ENCODE results near the gene CCDC183. TPM values are rescaled to one million over a fixed set of nuclear protein-coding genes. Genes with fewer than 3 reads are reported as not detected.

Gene CCDC183
- total RNA-seq = 0.26 and 0.32 TPM in 2 replicates

DNA sequence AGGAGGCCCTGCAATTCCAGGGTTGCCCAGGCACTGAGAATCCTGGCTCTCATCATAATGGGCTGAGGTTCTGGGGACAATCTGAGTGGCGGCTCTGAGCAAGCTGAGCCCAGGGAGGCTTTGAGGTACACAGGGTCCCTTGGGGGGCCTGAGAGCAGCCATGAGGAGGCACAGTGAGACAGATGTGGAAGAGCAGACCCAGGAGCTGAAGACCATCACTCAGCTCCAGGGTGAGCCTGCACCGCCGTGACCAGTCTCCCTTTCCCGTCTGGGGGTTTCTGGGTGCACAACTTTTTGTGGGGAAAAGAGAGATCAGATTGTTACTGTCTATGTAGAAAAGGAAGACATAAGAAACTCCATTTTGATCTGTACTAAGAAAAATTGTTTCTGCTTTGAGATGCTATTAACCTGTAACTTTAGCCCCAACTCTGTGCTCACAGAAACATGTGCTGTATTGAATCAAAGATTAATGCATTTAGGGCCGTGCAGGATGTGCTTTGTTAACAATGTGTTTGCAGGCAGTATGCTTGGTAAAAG is at the start of gene CCDC183:
Gene CCDC183, plus strand, starts transcription at position 101 of the 537 bp plus-strand sequence. Its CDS starts 60 bp downstream, at position 161.

DNA sequence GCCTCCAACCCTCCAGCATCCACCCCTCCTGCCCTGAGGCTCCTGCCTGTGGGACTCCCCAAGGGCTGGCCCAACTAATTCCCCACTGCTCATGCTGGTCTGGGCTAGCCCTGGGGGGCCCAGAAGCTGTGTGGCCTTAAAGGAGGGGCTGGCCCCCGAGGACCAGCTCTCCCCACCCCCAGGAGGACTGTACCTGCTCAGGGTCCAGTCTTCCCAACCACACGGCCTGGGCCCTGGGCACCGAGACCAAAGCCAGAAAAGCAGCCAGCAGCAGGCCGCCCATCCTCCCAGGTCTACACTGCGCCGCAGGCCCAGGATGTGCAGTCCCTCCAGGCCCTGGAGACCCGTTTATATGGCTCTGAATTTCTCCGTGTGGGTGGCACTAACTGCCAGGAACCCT is 47.9 kb upstream of the CCDC183 start, which contains the start of gene LCN6:
Gene LCN6, minus strand, starts transcription at position 325 of the 400 bp plus-strand sequence. Its CDS starts 42 bp downstream, at position 283.

DNA sequence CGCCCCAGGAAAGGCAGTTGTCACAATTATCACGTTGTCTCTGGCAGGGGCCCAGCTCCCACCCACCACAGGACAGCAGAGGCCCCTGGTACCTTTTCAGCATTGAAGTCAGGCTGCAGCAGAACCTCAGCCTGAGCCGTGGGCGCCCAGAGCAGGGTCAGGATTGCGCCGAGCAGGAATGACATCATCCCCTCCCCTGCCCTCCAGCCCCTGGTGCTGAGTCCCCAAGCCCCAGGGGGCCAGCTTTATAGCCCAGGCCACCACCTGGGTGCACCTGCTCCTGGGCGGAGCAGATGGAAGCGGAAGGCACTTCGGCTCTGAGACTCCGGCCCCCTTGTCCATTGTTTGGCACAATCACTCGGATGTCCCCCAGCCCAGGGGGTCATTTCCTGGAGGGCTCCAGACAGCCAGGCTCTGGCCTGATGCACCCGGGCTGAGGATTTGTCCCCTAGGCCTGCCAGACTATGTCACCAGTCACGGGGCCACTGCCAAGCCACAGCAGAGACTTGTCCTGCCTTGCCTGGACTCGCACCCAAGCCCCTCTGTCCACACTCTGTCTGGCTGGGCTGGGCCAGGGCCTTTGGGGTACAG is 31.7 kb upstream of the CCDC183 start, which contains the start of gene LCN15:
Gene LCN15, minus strand, starts transcription at position 218 of the 591 bp plus-strand sequence. Its CDS starts 30 bp downstream, at position 188.

DNA sequence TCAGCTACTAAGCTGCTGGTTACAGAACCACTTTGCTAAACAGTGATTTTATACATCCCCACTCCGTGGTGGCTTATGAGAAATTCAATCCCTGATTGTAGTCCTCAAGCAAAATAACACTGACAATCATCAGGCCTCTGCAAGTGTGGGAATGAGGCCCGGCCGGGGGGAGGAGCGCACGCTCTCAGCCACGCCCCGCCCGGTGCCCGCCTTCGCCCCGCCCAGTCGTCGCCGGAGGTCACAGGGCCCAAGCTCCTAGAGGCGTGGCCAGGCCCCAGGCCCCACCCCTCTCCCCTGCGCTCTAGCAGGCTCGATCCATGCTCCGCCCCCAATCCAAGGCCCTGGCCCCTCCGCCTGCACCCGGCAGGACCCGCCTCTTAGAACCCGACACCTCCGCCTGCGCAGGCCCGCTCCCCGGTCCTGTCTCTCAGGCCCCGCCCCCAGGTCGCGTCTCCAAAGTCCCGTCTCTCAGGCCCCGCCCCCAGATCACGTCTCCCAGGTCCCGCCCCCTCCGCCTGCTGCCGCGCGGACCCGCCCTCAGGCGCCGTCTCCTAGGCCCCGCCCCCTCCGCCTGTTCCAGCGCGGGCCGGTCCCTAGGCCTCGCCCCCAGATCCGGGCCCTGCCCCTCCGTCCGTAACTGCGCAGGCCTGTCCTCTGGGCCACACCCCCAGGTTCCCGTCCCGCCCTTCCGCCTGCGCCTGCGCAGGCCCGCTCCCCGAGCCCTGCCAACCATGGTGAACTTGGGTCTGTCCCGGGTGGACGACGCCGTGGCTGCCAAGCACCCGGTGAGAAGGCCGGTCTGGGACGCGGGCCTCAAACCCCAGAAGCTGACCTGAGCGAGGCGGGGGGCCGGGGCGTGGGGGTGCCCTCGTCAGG is 5.3 kb upstream of the CCDC183 start, which contains the start of gene TMEM141:
Gene TMEM141, plus strand, starts transcription at position 705 of the 876 bp plus-strand sequence. Its CDS starts 27 bp downstream, at position 732.

DNA sequence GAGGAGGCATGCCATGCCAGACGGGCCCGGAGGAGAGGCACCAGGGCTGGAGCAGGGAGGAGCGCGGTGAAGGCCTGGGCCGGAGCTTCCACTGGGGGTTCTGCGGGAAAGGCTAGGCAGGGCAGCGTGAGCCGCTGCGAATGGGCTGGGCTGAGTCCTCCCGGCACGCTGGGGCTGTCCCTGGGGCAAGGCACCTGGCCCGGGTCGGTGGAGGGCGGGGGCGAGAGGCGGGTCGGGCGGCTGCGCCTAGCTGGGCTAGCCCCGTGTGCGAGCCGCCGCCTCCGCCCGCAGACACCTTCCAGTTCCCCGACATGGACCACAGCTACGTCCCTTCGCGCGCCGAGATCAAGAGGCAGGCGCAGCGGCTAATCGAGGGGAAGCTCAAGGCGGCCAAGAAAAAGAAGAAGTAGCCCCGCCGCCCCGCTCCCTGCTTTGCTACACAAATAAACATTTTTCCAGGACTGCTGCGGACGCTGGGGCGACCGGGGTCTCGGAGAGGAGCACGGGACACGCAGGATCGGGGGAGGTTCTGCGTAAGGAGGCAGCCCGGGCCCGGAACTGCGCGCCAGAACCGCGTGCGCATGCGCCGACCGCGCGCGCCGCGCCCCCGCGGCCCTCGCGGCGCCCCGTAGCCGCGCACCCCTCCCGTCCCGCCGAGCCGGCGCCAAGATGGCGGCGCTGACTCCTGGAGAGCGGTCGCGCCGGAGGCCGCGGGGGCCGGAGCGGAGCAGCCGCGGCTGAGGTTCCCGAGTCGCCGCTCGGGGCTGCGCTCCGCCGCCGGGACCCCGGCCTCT is 11.3 kb downstream of the CCDC183 start, which contains the start of gene RABL6:
Gene RABL6, plus strand, starts transcription at position 668 of the 794 bp plus-strand sequence. CDS start 249 bp downstream, outside the sequence.

DNA sequence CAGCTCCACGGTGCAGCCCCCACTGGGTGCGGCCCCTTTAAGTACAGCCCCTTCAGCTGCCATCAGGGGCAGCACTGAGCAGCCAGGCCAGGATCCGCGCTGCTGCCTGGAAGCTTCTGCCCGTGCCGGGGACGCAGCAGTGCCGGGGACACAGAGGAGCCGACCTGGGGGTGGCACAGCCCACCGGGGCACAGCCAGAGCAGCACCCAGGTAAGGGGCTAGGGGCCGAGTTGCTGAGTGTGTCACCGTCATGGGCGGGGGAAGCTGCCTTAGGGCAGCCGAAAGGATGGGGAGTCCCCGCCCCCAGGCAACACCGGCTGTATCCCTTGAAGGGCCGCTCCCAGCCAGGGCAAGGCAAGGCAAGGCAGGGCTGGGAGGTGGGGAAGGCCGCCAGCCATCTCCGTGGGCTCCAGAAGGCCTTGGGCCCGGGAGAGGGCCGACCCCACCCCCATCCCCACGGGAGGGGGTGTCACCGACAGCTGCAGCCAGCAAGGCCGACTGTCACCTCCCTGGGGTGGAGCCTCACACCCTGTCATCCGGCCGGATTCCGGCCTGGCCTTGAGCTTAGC is 46.3 kb downstream of the CCDC183 start, which contains the start of gene AJM1:
Gene AJM1, plus strand, starts transcription at position 99 of the 569 bp plus-strand sequence. CDS start 1,937 bp downstream, outside the sequence.

DNA sequence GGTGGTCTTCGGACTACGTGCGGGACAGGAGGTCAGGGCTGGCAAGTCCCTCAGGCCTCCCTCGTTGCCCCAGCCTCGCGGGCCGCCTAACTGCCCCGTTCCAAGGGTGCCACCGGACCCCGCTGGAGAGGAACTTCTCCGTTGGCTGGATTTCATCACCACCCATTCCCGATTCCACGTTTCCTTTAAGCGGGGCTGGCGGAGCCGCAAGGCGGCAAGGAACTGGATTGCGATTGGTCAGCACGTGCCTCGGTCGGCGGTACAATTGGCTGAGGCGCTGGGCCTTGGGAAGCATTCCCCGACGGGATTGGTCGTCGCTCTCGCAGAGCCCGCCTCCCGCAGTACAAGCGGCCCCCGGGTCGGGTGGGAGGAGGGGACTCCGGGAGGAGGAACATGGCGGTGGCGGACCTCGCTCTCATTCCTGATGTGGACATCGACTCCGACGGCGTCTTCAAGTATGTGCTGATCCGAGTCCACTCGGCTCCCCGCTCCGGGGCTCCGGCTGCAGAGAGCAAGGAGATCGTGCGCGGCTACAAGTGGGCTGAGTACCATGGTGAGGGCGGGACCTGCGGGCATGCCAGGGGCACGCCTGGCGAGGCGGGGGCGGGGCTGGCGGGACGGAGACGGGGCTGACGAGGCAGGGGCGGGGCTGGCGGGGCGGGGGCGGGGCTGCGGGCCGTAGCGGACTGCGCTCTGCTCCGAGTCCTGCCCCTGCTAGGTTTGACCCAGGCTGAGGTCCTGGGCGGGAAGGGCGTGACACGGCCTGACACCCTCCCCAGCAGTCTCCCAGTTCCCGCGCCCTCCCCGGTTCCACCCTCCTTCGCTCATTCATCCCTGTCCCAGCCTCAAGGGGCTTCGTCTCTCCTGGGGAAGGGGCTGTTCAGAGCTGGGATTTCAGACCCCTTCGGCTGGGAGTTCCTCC is 53.2 kb downstream of the CCDC183 start, which contains the start of gene PHPT1:
Gene PHPT1, plus strand, starts transcription at position 372 of the 922 bp plus-strand sequence. Its CDS starts 22 bp downstream, at position 394.

DNA sequence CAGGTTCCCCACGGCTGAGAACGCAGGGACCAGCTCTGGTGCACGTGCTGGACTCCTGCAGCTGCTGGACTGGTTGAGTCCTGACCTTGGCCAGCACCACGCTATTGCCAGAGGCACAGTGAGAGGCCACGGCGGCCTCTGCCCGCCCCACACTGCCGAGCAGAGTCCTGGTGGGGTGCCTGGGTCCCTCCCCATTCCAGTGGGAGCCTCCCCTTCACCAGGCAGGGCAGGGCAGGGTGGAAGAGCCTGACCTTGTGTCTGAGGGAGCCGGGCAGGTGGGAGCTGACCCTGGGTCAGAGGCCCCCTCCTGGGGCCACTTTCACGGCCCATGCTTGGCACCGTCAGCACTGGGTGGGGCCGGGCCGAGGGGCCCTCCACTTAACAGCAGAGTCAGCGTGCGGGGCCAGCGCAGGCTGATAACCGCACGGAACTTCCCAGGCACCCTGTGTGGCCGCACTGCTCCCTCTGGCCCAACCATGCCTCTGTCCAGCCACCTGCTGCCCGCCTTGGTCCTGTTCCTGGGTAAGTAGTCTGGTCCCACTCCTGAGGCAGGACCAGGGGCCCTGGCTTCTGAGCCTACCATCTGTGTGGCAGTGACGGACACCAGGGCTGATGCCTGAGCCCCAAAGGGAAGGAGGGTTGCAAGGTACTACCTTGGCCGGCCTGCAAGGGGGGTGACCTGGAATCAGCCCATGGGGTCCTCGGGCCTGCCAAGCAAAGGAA is 56.0 kb downstream of the CCDC183 start, which contains the start of gene MAMDC4:
Gene MAMDC4, plus strand, starts transcription at position 406 of the 723 bp plus-strand sequence. Its CDS starts 71 bp downstream, at position 477.

Small RNAs within 50 kb of the gene (small RNA-seq; reads per million reads assigned to genes)
- gene AL355987.2 (not detected), gene ATP6V1G1P3 (not detected), gene MIR4292 (not detected), gene MIR6722 (not detected)

Other genes starting within 250 kb of the CCDC183 start
- 7.1 and 9.2 TPM in 2 replicates for gene EGFL7, start 133.4 kb upstream of the CCDC183 start, total RNA-seq
- 28.5 and 34.9 TPM in 2 replicates for gene AGPAT2, start 108.9 kb upstream of the CCDC183 start, total RNA-seq
- gene DIPK1B, start 83.8 kb upstream of the CCDC183 start, total RNA-seq = 0.13 and 0.65 TPM in 2 replicates
- not detected in 2 replicates for gene LCN10, start 53.4 kb upstream of the CCDC183 start, total RNA-seq
- not detected in 2 replicates for gene LCN6, start 47.8 kb upstream of the CCDC183 start, total RNA-seq
- gene LCN8, start 38.1 kb upstream of the CCDC183 start, total RNA-seq = not detected in 2 replicates
- not detected in 2 replicates for gene LCN15, start 31.8 kb upstream of the CCDC183 start, total RNA-seq
- 37.4 and 42.7 TPM in 2 replicates for gene TMEM141, start 5.0 kb upstream of the CCDC183 start, total RNA-seq
- gene RABL6, start 11.6 kb downstream of the CCDC183 start, total RNA-seq = 41.4 and 60.4 TPM in 2 replicates
- gene AJM1, start 46.1 kb downstream of the CCDC183 start, total RNA-seq = 0.65 TPM in 2 replicates
- gene PHPT1, start 53.1 kb downstream of the CCDC183 start, total RNA-seq = 49.9 and 50.8 TPM in 2 replicates
- gene MAMDC4, start 56.0 kb downstream of the CCDC183 start, total RNA-seq = 0.39 and 0.76 TPM in 2 replicates
- 237 and 265 TPM in 2 replicates for gene EDF1, start 70.0 kb downstream of the CCDC183 start, total RNA-seq
- gene TRAF2, start 90.2 kb downstream of the CCDC183 start, total RNA-seq = 6.3 and 9.2 TPM in 2 replicates
- gene FBXW5, start 148.4 kb downstream of the CCDC183 start, total RNA-seq = 109 and 113 TPM in 2 replicates
- gene C8G, start 148.9 kb downstream of the CCDC183 start, total RNA-seq = 0.39 and 0.54 TPM in 2 replicates
- gene LCN12, start 155.9 kb downstream of the CCDC183 start, total RNA-seq = not detected in 2 replicates
- 0.65 and 5.1 TPM in 2 replicates for gene PTGDS, start 181.2 kb downstream of the CCDC183 start, total RNA-seq
- gene LCNL1, start 186.7 kb downstream of the CCDC183 start, total RNA-seq = 0.11 and 0.65 TPM in 2 replicates
- gene PAXX, start 196.1 kb downstream of the CCDC183 start, total RNA-seq = 12.1 and 12.8 TPM in 2 replicates
- 16.0 and 16.6 TPM in 2 replicates for gene CLIC3, start 200.2 kb downstream of the CCDC183 start, total RNA-seq
- gene ABCA2, start 231.9 kb downstream of the CCDC183 start, total RNA-seq = 16.3 and 17.5 TPM in 2 replicates
- not detected in 2 replicates for gene FUT7, start 235.8 kb downstream of the CCDC183 start, total RNA-seq
- 20.0 and 20.1 TPM in 2 replicates for gene NPDC1, start 249.8 kb downstream of the CCDC183 start, total RNA-seq